Suprapubic skin (tissue), 4 donors: ENCODE measurements around the gene LAMTOR2.

Experiments used
- CTCF ChIP-seq, 2 donors: fragments of 200-600 bp in 1 of 2; fragments of 450-650 bp in 1 of 2; sonication (generic) in 1 of 2; IDR thresholded peaks; one replicate each; pipeline ENCODE4 v1.5.1; 2016 to 2019; ENCODE audit warnings: antibody characterized with exemption in 2 of 2, mild to moderate bottlenecking in 1 of 2, moderate library complexity in 1 of 2
- POLR2A ChIP-seq, 2 donors: fragments of 450-650 bp; IDR thresholded peaks; one replicate each; pipeline ENCODE4 v1.6.1; 2017; ENCODE audit warnings: antibody characterized with exemption in 2 of 2, mild to moderate bottlenecking in 2 of 2, moderate library complexity in 2 of 2
- POLR2AphosphoS5 ChIP-seq, 3 donors: sonication (generic); formaldehyde crosslinking; IDR thresholded peaks; one replicate each; pipeline ENCODE4 v1.6.1; 2017; ENCODE audit warnings: antibody characterized with exemption in 3 of 3

- TF ChIP-seq CTCF (IDR thresholded peaks at IDR 0.05): no peak
- no peak for TF ChIP-seq POLR2AphosphoS5 (IDR thresholded peaks at IDR 0.05)
- TF ChIP-seq POLR2A (IDR thresholded peaks at IDR 0.05): no peak
These were observed 52.3 kb downstream of the LAMTOR2 start for GRCh38 chr1:156106624-156107488.
